Bronchial epithelial cell (primary cell): ENCODE results near the gene OR52M1. TPM values are rescaled to one million over a fixed set of nuclear protein-coding genes. Genes with fewer than 3 reads are reported as not detected.

Source experiments
- DNase-seq: peaks from one replicate; pipeline ENCODE4 v3.0.0-alpha.2; 2010; ENCODE audit warnings: low read depth
- FAIRE-seq: peaks from 2 replicates; lab custom pipeline; 2011; peaks lifted over from hg19 to GRCh38; lab: Jason Lieb, UNC
- H3K27me3 ChIP-seq: 2 replicates; pipeline ENCODE4 v1.5.1; 2011; ENCODE audit warnings: low read length; ENCODE audit not compliant: control insufficient read depth, insufficient read depth
- H3K36me3 ChIP-seq: 2 replicates; pipeline ENCODE4 v1.5.1; 2011; ENCODE audit warnings: low read length; ENCODE audit not compliant: control insufficient read depth, insufficient read depth
- H3K4me3 ChIP-seq: 2 replicates; pipeline ENCODE4 v1.5.1; 2011; ENCODE audit warnings: mild to moderate bottlenecking, low read depth, low read length, control low read depth
- total RNA-seq: library from RNA; depleted of rRNA; stranded (reverse); fragments of >200 nt; gene quantifications from 2 replicates; pipeline ENCODE4 v1.2.1, GENCODE V29; 2014
- TF ChIP-seq, protein P1 (sequence below): IDR thresholded peaks from 2 replicates; pipeline ENCODE4 v1.5.1; 2011; ENCODE audit warnings: mild to moderate bottlenecking, moderate library complexity, low read length, control low read depth, inconsistent platforms; ENCODE audit not compliant: insufficient read depth, severe bottlenecking

The OR52M1 gene
- total RNA-seq, 1 donor from 2014 or later, result not detected

DNA sequence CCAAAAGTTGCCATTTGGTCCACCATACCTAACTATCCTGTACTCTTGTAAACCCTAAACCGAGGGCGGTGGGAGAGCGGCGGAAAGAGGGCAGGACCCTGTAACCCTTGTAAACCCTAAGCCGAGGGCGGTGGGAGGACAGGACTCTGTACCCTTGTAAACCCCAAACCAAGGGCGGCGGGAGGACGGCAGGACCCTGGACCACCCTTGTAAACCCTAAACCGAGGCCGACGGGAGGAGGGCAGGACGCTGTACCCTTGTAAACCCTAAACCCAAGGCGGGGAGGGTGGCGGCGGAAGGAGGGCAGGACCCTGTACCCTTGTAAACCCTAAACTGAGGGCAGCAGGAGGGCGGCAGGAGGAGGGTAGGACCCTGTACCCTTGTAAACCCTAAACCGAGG, 24.1 kb downstream of the OR52M1 start:
- TF ChIP-seq, protein P1, sequence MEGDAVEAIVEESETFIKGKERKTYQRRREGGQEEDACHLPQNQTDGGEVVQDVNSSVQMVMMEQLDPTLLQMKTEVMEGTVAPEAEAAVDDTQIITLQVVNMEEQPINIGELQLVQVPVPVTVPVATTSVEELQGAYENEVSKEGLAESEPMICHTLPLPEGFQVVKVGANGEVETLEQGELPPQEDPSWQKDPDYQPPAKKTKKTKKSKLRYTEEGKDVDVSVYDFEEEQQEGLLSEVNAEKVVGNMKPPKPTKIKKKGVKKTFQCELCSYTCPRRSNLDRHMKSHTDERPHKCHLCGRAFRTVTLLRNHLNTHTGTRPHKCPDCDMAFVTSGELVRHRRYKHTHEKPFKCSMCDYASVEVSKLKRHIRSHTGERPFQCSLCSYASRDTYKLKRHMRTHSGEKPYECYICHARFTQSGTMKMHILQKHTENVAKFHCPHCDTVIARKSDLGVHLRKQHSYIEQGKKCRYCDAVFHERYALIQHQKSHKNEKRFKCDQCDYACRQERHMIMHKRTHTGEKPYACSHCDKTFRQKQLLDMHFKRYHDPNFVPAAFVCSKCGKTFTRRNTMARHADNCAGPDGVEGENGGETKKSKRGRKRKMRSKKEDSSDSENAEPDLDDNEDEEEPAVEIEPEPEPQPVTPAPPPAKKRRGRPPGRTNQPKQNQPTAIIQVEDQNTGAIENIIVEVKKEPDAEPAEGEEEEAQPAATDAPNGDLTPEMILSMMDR, result no peak
- H3K4me3 ChIP-seq, result no peak overlapping the region
- H3K36me3 ChIP-seq, result no peaks in the 10 kb centered on the region
- no peaks in the 10 kb centered on the region for H3K27me3 ChIP-seq
- FAIRE-seq, result no peak
- no peak for DNase-seq

DNA sequence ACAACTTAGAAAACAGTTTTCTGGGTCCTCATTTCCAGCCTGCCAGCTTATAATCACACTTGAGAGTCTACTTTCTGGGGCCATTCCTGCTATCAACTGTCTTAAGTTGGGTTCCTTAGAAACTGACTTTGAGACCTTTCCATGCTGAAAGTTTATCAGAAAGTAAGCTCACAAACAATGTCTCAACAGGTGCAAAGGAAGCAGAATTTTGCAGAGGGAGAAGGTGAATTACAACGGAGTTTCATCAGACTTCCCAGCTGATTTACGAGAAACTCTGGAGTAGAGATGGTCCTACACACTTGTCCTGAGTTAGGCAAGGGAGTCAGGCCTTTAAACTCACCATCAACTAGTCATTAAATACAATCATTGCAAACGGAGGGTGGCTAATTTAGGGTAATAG, 31.9 kb downstream of the OR52M1 start:
- DNase-seq (no peak), FAIRE-seq (no peak)
- no peaks in the 10 kb centered on the region for H3K27me3 ChIP-seq
- TF ChIP-seq, protein P1, result no peak
- no peak overlapping the region for H3K4me3 ChIP-seq
- no peaks in the 10 kb centered on the region for H3K36me3 ChIP-seq

DNA sequence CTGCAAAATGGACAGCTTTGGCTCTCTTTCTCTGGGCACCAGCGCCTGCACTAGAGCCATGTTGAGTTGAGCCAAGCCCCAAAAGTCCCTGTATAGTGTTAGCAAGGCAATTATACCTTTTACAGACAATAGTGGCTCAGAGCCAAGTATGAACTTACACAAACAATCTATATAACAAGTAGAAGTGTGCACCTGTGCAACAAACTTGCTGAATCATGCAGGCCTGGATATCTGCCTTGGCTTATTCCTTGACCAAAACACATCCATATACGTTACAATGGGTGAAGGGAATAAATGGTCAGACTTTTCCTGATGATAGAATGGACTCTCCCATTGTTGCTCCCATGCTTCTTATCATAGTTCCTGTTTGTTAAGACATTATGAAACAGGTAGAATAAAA, 32.8 kb downstream of the OR52M1 start:
- no peaks in the 10 kb centered on the region for H3K27me3 ChIP-seq
- H3K4me3 ChIP-seq, result no peak overlapping the region
- no peaks in the 10 kb centered on the region for H3K36me3 ChIP-seq
- DNase-seq (peak; percentile 14), FAIRE-seq (no peak)
- TF ChIP-seq, protein P1, result no peak

- DNase-seq (no peak), FAIRE-seq (no peak)
- TF ChIP-seq, protein P1, result no peak
- Histone ChIP-seq H3K36me3 (no peaks in the 10 kb centered on the region), H3K4me3 (no peak overlapping the region), H3K27me3 (no peaks in the 10 kb centered on the region)
Observed at GRCh38 chr11:4578624-4579023, 33.6 kb downstream of the OR52M1 start.

DNA sequence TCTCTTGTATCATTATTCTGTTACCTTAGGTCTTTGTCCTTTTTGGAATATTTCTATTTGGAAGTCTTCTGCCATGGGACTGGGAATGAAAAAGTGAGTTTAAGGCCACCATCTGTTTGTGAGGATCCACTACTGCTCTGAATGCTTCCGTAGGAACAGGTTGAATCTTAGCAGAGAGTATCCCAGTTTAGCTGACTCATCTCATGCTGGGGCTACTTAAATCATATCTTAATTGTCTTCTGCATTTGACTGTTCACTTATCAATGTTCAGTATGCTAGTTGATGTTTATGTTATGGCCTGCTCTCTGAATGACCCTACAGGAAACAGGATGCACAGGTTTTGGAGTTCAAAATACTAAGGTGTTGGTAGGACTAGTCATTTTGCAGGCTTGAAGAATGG, 35.1 kb downstream of the OR52M1 start:
- FAIRE-seq (no peak), DNase-seq (no peak)
- no peaks in the 10 kb centered on the region for H3K27me3 ChIP-seq
- H3K4me3 ChIP-seq, result no peak overlapping the region
- TF ChIP-seq, protein P1, result no peak
- H3K36me3 ChIP-seq, result no peaks in the 10 kb centered on the region

DNA sequence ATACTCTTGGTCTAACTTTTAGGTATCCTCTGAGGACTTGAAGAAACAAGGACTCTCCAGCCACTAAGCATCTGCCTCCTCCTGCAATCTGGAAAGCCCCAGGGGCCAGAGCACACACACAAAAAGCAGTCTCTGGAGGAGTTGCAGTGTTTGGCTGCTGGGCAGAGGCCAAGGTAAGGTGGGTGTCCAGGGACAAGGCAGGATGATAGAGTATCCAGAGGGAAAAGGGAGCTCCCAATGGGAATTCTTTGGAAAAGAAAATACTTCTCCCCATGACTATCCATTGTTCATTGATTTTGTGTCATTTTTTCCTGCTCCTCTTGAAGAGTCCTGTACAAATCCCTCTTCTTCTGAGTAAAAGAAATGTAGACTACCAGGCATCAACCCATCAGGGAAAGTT, 36.5 kb downstream of the OR52M1 start, which contains the start of gene OR52I2:
Gene OR52I2, plus strand, starts transcription at position 301 of the 400 bp plus-strand sequence.
- Histone ChIP-seq H3K36me3 (no peaks in the 10 kb centered on the region), H3K4me3 (no peak within 1 kb of the TSS), H3K27me3 (no peaks in the 10 kb centered on the region)
- FAIRE-seq, result no peak
- TF ChIP-seq, protein P1, result no peak
- no peak for DNase-seq
